K562 (cell line): Measurements from ENCODE around the gene ARHGAP4. TPM values are rescaled to one million over a fixed set of nuclear protein-coding genes. Genes with fewer than 3 reads are reported as not detected.

Experiments
- HDAC2 ChIP-seq: fragments of 450-650 bp; IDR thresholded peaks from 2 replicates; pipeline ENCODE4 v1.6.1; 2016; ENCODE audit warnings: mild to moderate bottlenecking
- IRF2 ChIP-seq: sonication (generic); formaldehyde crosslinking; IDR thresholded peaks from 2 replicates; pipeline ENCODE4 v1.8.1; 2022; ENCODE audit warnings: mild to moderate bottlenecking, missing genetic modification reagents
- MTA3 ChIP-seq: fragments of 450-650 bp; formaldehyde crosslinking; IDR thresholded peaks from 2 replicates; pipeline ENCODE4 v1.6.1; 2017; ENCODE audit warnings: mild to moderate bottlenecking, borderline replicate concordance
- PRPF4 ChIP-seq: fragments of 200-400 bp; formaldehyde crosslinking; IDR thresholded peaks from one replicate; pipeline ENCODE4 v1.6.1; 2017; ENCODE audit warnings: low read length, low read depth, mild to moderate bottlenecking; ENCODE audit not compliant: insufficient read depth, poor library complexity, severe bottlenecking
- ZBTB8A ChIP-seq: fragments of 450-650 bp; IDR thresholded peaks from 2 replicates; pipeline ENCODE4 v1.6.1; 2018; ENCODE audit warnings: mild to moderate bottlenecking, moderate library complexity; ENCODE audit not compliant: partially characterized antibody
- ZZZ3 ChIP-seq: fragments of 450-650 bp; IDR thresholded peaks from 2 replicates; pipeline ENCODE4 v1.6.1; 2016; ENCODE audit warnings: antibody characterized with exemption, mild to moderate bottlenecking, moderate library complexity
- polyA plus RNA-seq, 8 experiments: library from polyadenylated mRNA; depleted of rRNA in 4 of 8; stranded (reverse) in 5 of 8; unstranded in 3 of 8; fragments of >200 nt; fragmentation: Nextera tagmentation in 2 of 8; fragmentation: Illumina TruSeq in 1 of 8; extraction: Ambion mirVana in 2 of 8; extraction: Trizol in 1 of 8; gene quantifications; 2 replicates each; pipeline versions ENCODE4 v1.2.1 to v1.2.3, GENCODE V29; 2011 to 2014; ENCODE audit warnings: inconsistent platforms in 1 of 8, missing spikeins in 1 of 8
- total RNA-seq, 7 experiments: library from RNA; depleted of rRNA in 6 of 7; stranded (reverse); fragments of >200 nt in 6 of 7; fragmentation: Illumina TruSeq in 2 of 7; extraction: Trizol in 2 of 7; gene quantifications; 2 replicates each; pipeline versions ENCODE4 v1.2.1 to v1.2.3, GENCODE V29; 2011 to 2021; ENCODE audit warnings: low replicate concordance in 1 of 7
- TF ChIP-seq, protein P1 (sequence below): fragments of 250-450 bp; sonication (Bioruptor Pico); IDR thresholded peaks from 2 replicates; pipeline ENCODE4 v1.4.0; 2020
- TF ChIP-seq, protein P2 (sequence below): fragments of 250-450 bp; sonication (Bioruptor Pico); IDR thresholded peaks from 2 replicates; pipeline ENCODE4 v1.4.0; 2020; ENCODE audit warnings: mild to moderate bottlenecking, moderate library complexity, borderline replicate concordance
- TF ChIP-seq, protein P3 (sequence below): fragments of 250-450 bp; sonication (Bioruptor Pico); IDR thresholded peaks from 2 replicates; pipeline ENCODE4 v1.5.0; 2021; ENCODE audit warnings: mild to moderate bottlenecking, moderate library complexity
- TF ChIP-seq, protein P4 (sequence below): sonication (generic); formaldehyde crosslinking; IDR thresholded peaks from 2 replicates; pipeline ENCODE4 v1.8.1; 2023; ENCODE audit warnings: mild to moderate bottlenecking, missing genetic modification reagents, moderate library complexity
- TF ChIP-seq, protein P5 (sequence below): fragments of 250-450 bp; sonication (Bioruptor Pico); IDR thresholded peaks from 2 replicates; pipeline ENCODE4 v1.4.0; 2020; ENCODE audit warnings: mild to moderate bottlenecking

The ARHGAP4 gene
- total and polyA plus RNA-seq, 9 of the 15 experiments (the other 6 are each of a cell fraction or from before 2014, with no cell fraction given): 0.30 to 81.8 (median 13.5) TPM

DNA sequence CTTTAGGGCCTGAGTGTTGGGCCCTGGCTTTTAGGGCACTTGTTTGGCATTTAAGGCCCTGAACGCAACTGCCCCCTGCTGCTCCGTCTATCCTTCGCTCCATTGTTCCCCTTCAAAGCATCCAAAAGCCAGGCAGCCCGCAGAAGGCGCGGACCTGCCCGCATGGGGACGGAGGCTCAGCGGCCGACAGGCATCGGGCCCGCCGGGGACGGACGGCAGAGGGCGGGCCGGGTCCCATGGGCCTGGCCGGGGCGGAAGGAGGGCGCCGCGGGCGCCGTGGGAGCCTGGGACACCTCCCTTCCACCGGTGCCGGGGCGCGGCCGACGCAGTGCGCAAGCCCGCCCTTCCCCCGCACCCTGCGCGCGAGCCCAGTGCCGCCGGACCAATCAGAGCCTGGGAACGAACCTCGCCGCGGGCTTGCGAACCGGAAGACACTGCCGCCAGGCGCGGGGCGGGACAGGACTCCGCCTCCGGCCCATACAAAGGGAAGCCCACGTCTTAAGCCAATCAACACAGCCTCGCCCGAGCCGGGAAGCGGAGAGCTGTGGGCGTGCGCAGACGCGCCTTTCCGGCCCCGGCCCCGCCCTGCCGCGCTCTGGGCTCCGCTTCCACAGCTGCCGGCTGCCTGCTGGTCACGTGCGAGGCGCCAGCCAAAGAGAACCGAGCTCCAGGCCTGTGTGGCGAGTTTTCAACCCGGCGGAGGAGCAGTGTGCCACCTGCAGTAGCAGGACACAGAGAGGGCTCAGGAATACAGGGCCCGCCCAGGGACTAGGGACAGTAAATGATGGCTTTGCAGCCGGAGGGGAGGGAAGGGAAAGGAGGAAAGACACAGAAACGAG lies 2.1 kb upstream of the ARHGAP4 start (continued):
- TF ChIP-seq, protein P1, sequence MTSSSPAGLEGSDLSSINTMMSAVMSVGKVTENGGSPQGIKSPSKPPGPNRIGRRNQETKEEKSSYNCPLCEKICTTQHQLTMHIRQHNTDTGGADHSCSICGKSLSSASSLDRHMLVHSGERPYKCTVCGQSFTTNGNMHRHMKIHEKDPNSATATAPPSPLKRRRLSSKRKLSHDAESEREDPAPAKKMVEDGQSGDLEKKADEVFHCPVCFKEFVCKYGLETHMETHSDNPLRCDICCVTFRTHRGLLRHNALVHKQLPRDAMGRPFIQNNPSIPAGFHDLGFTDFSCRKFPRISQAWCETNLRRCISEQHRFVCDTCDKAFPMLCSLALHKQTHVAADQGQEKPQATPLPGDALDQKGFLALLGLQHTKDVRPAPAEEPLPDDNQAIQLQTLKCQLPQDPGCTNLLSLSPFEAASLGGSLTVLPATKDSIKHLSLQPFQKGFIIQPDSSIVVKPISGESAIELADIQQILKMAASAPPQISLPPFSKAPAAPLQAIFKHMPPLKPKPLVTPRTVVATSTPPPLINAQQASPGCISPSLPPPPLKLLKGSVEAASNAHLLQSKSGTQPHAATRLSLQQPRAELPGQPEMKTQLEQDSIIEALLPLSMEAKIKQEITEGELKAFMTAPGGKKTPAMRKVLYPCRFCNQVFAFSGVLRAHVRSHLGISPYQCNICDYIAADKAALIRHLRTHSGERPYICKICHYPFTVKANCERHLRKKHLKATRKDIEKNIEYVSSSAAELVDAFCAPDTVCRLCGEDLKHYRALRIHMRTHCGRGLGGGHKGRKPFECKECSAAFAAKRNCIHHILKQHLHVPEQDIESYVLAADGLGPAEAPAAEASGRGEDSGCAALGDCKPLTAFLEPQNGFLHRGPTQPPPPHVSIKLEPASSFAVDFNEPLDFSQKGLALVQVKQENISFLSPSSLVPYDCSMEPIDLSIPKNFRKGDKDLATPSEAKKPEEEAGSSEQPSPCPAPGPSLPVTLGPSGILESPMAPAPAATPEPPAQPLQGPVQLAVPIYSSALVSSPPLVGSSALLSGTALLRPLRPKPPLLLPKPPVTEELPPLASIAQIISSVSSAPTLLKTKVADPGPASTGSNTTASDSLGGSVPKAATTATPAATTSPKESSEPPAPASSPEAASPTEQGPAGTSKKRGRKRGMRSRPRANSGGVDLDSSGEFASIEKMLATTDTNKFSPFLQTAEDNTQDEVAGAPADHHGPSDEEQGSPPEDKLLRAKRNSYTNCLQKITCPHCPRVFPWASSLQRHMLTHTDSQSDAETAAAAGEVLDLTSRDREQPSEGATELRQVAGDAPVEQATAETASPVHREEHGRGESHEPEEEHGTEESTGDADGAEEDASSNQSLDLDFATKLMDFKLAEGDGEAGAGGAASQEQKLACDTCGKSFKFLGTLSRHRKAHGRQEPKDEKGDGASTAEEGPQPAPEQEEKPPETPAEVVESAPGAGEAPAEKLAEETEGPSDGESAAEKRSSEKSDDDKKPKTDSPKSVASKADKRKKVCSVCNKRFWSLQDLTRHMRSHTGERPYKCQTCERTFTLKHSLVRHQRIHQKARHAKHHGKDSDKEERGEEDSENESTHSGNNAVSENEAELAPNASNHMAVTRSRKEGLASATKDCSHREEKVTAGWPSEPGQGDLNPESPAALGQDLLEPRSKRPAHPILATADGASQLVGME: no peak
- peak; percentile 55 for TF ChIP-seq MTA3
- TF ChIP-seq IRF2: no peak
- TF ChIP-seq, protein P2, sequence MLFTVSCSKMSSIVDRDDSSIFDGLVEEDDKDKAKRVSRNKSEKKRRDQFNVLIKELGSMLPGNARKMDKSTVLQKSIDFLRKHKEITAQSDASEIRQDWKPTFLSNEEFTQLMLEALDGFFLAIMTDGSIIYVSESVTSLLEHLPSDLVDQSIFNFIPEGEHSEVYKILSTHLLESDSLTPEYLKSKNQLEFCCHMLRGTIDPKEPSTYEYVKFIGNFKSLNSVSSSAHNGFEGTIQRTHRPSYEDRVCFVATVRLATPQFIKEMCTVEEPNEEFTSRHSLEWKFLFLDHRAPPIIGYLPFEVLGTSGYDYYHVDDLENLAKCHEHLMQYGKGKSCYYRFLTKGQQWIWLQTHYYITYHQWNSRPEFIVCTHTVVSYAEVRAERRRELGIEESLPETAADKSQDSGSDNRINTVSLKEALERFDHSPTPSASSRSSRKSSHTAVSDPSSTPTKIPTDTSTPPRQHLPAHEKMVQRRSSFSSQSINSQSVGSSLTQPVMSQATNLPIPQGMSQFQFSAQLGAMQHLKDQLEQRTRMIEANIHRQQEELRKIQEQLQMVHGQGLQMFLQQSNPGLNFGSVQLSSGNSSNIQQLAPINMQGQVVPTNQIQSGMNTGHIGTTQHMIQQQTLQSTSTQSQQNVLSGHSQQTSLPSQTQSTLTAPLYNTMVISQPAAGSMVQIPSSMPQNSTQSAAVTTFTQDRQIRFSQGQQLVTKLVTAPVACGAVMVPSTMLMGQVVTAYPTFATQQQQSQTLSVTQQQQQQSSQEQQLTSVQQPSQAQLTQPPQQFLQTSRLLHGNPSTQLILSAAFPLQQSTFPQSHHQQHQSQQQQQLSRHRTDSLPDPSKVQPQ (CRISPR knock-in tag): no peak
- TF ChIP-seq PRPF4: no peak
- no peak for TF ChIP-seq ZZZ3
- TF ChIP-seq, protein P3, sequence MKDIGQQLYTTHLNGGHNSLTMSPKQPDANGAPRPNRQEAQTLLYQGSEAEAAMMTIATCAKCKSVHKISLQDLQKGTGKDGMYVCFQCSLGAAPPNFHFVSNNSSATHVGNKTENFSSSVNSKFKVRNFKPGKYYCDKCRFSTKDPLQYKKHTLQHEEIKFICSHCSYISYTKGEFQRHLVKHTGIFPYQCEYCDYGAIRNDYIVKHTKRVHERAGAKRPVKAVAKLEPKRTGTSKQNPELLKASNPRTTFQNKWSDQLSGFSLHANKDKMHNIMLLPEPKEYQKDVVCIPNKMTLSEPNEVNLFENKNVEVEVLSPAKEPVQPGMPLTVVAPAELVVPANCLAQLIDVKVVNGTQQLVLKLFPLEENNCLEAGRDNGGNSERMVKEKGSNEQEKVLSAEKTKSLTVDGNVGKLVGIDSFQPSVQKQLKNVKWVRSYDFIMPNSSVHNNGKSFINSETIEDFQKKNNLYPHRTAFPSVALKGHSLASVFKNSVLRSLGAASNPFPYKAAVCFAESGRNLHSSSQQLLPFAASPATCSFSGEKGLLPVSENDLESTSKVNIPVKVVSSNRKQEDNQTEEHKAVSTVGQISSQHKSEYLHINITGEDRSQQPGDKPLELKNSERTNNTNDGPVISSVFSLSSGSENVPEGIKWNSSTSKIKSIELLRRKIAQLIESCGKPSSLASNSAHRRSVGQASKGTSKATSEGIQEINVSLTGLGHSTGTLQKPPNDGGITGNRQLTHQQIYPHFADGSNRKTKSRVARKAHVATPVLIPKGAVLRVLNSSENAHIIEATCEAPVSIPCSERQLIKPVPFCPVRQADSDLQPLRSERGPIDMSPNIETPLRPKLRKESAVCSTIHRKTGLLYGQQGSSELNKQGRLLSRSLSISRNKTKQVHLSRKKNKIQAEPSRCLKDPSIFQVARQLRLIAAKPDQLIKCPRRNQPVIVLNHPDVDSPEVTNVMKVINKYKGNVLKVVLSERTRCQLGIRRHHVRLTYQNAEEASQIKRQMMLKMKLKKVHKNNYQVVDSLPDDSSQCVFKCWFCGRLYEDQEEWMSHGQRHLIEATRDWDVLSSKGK (CRISPR knock-in tag): no peak
- no peak for TF ChIP-seq ZBTB8A
- TF ChIP-seq, protein P4, sequence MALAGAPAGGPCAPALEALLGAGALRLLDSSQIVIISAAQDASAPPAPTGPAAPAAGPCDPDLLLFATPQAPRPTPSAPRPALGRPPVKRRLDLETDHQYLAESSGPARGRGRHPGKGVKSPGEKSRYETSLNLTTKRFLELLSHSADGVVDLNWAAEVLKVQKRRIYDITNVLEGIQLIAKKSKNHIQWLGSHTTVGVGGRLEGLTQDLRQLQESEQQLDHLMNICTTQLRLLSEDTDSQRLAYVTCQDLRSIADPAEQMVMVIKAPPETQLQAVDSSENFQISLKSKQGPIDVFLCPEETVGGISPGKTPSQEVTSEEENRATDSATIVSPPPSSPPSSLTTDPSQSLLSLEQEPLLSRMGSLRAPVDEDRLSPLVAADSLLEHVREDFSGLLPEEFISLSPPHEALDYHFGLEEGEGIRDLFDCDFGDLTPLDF (CRISPR knock-in tag): peak; percentile 78
- no peak for TF ChIP-seq HDAC2
- TF ChIP-seq, protein P5, sequence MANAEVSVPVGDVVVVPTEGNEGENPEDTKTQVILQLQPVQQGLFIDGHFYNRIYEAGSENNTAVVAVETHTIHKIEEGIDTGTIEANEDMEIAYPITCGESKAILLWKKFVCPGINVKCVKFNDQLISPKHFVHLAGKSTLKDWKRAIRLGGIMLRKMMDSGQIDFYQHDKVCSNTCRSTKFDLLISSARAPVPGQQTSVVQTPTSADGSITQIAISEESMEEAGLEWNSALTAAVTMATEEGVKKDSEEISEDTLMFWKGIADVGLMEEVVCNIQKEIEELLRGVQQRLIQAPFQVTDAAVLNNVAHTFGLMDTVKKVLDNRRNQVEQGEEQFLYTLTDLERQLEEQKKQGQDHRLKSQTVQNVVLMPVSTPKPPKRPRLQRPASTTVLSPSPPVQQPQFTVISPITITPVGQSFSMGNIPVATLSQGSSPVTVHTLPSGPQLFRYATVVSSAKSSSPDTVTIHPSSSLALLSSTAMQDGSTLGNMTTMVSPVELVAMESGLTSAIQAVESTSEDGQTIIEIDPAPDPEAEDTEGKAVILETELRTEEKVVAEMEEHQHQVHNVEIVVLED (CRISPR knock-in tag): peak; percentile 82
